HCT116 (cell line): ENCODE results near the gene IGFBP6. TPM values are rescaled to one million over a fixed set of nuclear protein-coding genes. Genes with fewer than 3 reads are reported as not detected.

Experiments used
- ATAC-seq: fragments of 200-7000 bp; cut with Tn5 transposase; 2 replicates; pipeline ENCODE4 v1.9.1; 2020; ENCODE audit warnings: mild to moderate bottlenecking, moderate library complexity
- BruUV-seq: library from RNA; stranded (reverse); fragments of 400-500 nt; replicated peaks from 2 replicates; lab custom pipeline; 2021; lab: Mats Ljungman, UMichigan
- CTCF ChIA-PET: fragments of 300-600 bp; sonication (Branson Sonifier 250); formaldehyde crosslinking; loops from one replicate; lab custom pipeline; 2021; ENCODE audit warnings: antibody characterized with exemption; lab: Charles Lee
- POLR2A ChIA-PET: fragments of 300-600, 350-600 bp; sonication (Branson Sonifier 250); formaldehyde crosslinking; loops from one replicate; lab custom pipeline; 2021; ENCODE audit warnings: antibody characterized with exemption; lab: Charles Lee
- RAD21 ChIA-PET, 2 experiments: fragments of 300-600 bp; sonication (Branson Sonifier 250); formaldehyde crosslinking; loops; one replicate each; lab custom pipeline; 2023; ENCODE audit warnings: low total read pairs in 2 of 2; ENCODE audit not compliant: uncharacterized antibody in 2 of 2, unreplicated experiment in 2 of 2, low non-redundant PET in 1 of 2; lab: Charles Lee
- DNase-seq: peaks from one replicate; pipeline ENCODE4 v3.0.0-alpha.2; 2010; ENCODE audit warnings: low read depth, low spot score
- H2AFZ ChIP-seq: fragments of 200-600 bp; shearing (Covaris generic), sonication (generic); 2 replicates; pipeline ENCODE4 v1.6.1; 2017; ENCODE audit warnings: low read depth, mixed run types, mixed read lengths, antibody characterized with exemption, low read length; ENCODE audit not compliant: poor library complexity, severe bottlenecking
- H3K27ac ChIP-seq: 2 replicates; pipeline ENCODE4 v1.5.1; 2012; ENCODE audit warnings: low read depth, low read length
- H3K27me3 ChIP-seq: fragments of 200-600 bp; sonication (generic); 2 replicates; pipeline ENCODE4 v1.6.1; 2016; ENCODE audit warnings: mixed run types, low read length, mixed read lengths; ENCODE audit not compliant: insufficient read depth
- H3K36me3 ChIP-seq, 2 experiments: fragments of 200-500 bp in 1 of 2; fragments of 200-600 bp in 1 of 2; sonication (Bioruptor generic) in 1 of 2; sonication (generic) in 1 of 2; 2 replicates each; pipeline versions ENCODE4 v1.5.1 to v1.6.1; 2014 to 2016; ENCODE audit warnings: low read length in 2 of 2, inconsistent platforms in 1 of 2, mixed read lengths in 1 of 2, mixed run types in 1 of 2; ENCODE audit not compliant: insufficient read depth in 2 of 2, control insufficient read depth in 1 of 2
- H3K4me1 ChIP-seq, 2 experiments: fragments of 200-600 bp in 1 of 2; sonication (generic) in 1 of 2; 2 replicates each; pipeline versions ENCODE4 v1.5.1 to v1.6.1; 2012 to 2017; ENCODE audit warnings: low read length in 2 of 2, inconsistent platforms in 1 of 2, mild to moderate bottlenecking in 1 of 2, mixed read lengths in 1 of 2, mixed run types in 1 of 2, moderate library complexity in 1 of 2; ENCODE audit not compliant: insufficient read depth in 2 of 2, control insufficient read depth in 1 of 2
- H3K4me2 ChIP-seq: fragments of 200-600 bp; sonication (generic); 2 replicates; pipeline ENCODE4 v1.6.1; 2017; ENCODE audit warnings: mixed run types, low read length, mixed read lengths
- H3K4me3 ChIP-seq, 2 experiments: fragments of 200-600 bp in 1 of 2; sonication (generic) in 1 of 2; replicated peaks in 1 of 2; 2 replicates each; pipeline ENCODE4 v1.5.1; 2011 to 2016; ENCODE audit warnings: low read length in 2 of 2, control low read depth in 1 of 2, low read depth in 1 of 2, mild to moderate bottlenecking in 1 of 2, mixed read lengths in 1 of 2, mixed run types in 1 of 2
- H3K79me2 ChIP-seq: fragments of 200-600 bp; sonication (generic); 2 replicates; pipeline ENCODE4 v1.6.1; 2017; ENCODE audit warnings: mild to moderate bottlenecking, mixed run types, low read length, moderate library complexity, mixed read lengths; ENCODE audit not compliant: insufficient read depth
- H3K9ac ChIP-seq: fragments of 200-600 bp; sonication (generic); 2 replicates; pipeline ENCODE4 v1.6.1; 2016; ENCODE audit warnings: low read length, mixed read lengths
- H3K9me2 ChIP-seq: fragments of 200-600 bp; sonication (generic), shearing (Covaris generic); 2 replicates; pipeline ENCODE4 v1.6.1; 2017; ENCODE audit warnings: mixed run types, mild to moderate bottlenecking, moderate library complexity; ENCODE audit not compliant: insufficient read depth
- H3K9me3 ChIP-seq, 2 experiments: fragments of 200-500 bp in 1 of 2; fragments of 200-600 bp in 1 of 2; sonication (Bioruptor generic) in 1 of 2; sonication (generic) in 1 of 2; 2 replicates each; pipeline ENCODE4 v1.6.1; 2014 to 2017; ENCODE audit warnings: low read length in 2 of 2, mixed read lengths in 2 of 2, inconsistent platforms in 1 of 2, low read depth in 1 of 2, mild to moderate bottlenecking in 1 of 2, mixed run types in 1 of 2, moderate library complexity in 1 of 2; ENCODE audit not compliant: control insufficient read depth in 1 of 2, insufficient read depth in 1 of 2
- H4K20me1 ChIP-seq: fragments of 200-600 bp; sonication (generic), shearing (Covaris generic); 2 replicates; pipeline ENCODE4 v1.6.1; 2017; ENCODE audit warnings: mixed run types, mild to moderate bottlenecking, moderate library complexity; ENCODE audit not compliant: insufficient read depth
- CBX3 ChIP-seq: IDR thresholded peaks from 2 replicates; pipeline ENCODE4 v1.6.1; 2012; ENCODE audit warnings: low read depth
- CEBPB ChIP-seq: IDR thresholded peaks from 2 replicates; pipeline ENCODE4 v1.6.1; 2012; ENCODE audit warnings: low read depth
- ELF1 ChIP-seq: IDR thresholded peaks from 2 replicates; pipeline ENCODE4 v1.6.1; 2012; ENCODE audit warnings: low read depth, borderline replicate concordance
- EZH2 ChIP-seq: fragments of 200-600 bp; sonication (generic); IDR thresholded peaks from 2 replicates; pipeline ENCODE4 v1.6.1; 2017; ENCODE audit warnings: antibody characterized with exemption, mixed run types
- EZH2phosphoT487 ChIP-seq: fragments of 200-600 bp; IDR thresholded peaks from 2 replicates; pipeline ENCODE4 v1.6.1; 2018; ENCODE audit warnings: antibody characterized with exemption, borderline replicate concordance
- JUND ChIP-seq: IDR thresholded peaks from 2 replicates; pipeline ENCODE4 v1.6.1; 2012
- POLR2A ChIP-seq: IDR thresholded peaks from 2 replicates; pipeline ENCODE4 v1.7.0; 2011; ENCODE audit warnings: borderline replicate concordance; ENCODE audit not compliant: insufficient read depth, insufficient read length; ENCODE audit errors: extremely low read depth
- RAD21 ChIP-seq: IDR thresholded peaks from 2 replicates; pipeline ENCODE4 v1.6.1; 2012; ENCODE audit warnings: low read depth, mild to moderate bottlenecking
- SIN3A ChIP-seq: IDR thresholded peaks from 2 replicates; pipeline ENCODE4 v1.6.1; 2012; ENCODE audit warnings: low read depth
- SRF ChIP-seq: IDR thresholded peaks from 2 replicates; pipeline ENCODE4 v1.6.1; 2012; ENCODE audit warnings: low read depth
- TCF7L2 ChIP-seq: IDR thresholded peaks from 2 replicates; pipeline ENCODE4 v1.7.0; 2011; ENCODE audit warnings: borderline replicate concordance, inconsistent platforms; ENCODE audit not compliant: insufficient read depth, insufficient read length; ENCODE audit errors: extremely low read depth
- YY1 ChIP-seq: IDR thresholded peaks from 2 replicates; pipeline ENCODE4 v1.6.1; 2011; ENCODE audit warnings: low read length, low read depth, moderate library complexity, mild to moderate bottlenecking; ENCODE audit not compliant: insufficient replicate concordance; ENCODE audit errors: extremely low read depth
- ZFX ChIP-seq: fragments of 450-650 bp; IDR thresholded peaks from 2 replicates; pipeline ENCODE4 v1.6.1; 2017
- ZNF274 ChIP-seq: fragments of 200-500 bp; sonication (Bioruptor generic); IDR thresholded peaks from 2 replicates; pipeline ENCODE4 v1.6.1; 2014; ENCODE audit warnings: mild to moderate bottlenecking, low read depth, low read length, inconsistent platforms
- intact Hi-C: fragments of 100-400 bp; cut with micrococcal nuclease; formaldehyde crosslinking; loops from 2 replicates; pipeline ENCODE4 v1.10.0; 2022
- total RNA-seq: library from RNA; stranded (reverse); gene quantifications from one replicate; pipeline ENCODE4 v1.2.1, GENCODE V29; 2021; ENCODE audit not compliant: unreplicated experiment
- TF ChIP-seq, protein P1 (sequence below): IDR thresholded peaks from 2 replicates; pipeline ENCODE4 v1.6.1; 2011; ENCODE audit warnings: mild to moderate bottlenecking, low read length, moderate library complexity; ENCODE audit not compliant: insufficient replicate concordance; ENCODE audit errors: extremely low read depth
- TF ChIP-seq, protein P2 (sequence below), 3 experiments: fragments of 200-600 bp in 1 of 3; sonication (generic) in 1 of 3; IDR thresholded peaks in 2 of 3; conservative IDR thresholded peaks in 1 of 3; 2 replicates each; pipeline ENCODE4 v1.5.1; 2012 to 2017; ENCODE audit warnings: low read depth in 2 of 3, low read length in 2 of 3, antibody characterized with exemption in 1 of 3, borderline replicate concordance in 1 of 3, control low read depth in 1 of 3, mild to moderate bottlenecking in 1 of 3, mixed read lengths in 1 of 3, mixed run types in 1 of 3, moderate library complexity in 1 of 3; ENCODE audit not compliant: insufficient read depth in 1 of 3
- TF ChIP-seq, protein P3 (sequence below): IDR thresholded peaks from 2 replicates; pipeline ENCODE4 v1.6.1; 2012
- TF ChIP-seq, protein P4 (sequence below): IDR thresholded peaks from 2 replicates; pipeline ENCODE4 v1.6.1; 2012; ENCODE audit warnings: low read depth

The IGFBP6 gene
- total RNA-seq, 1 experiment from 2014 or later, result 83.4 TPM

DNA sequence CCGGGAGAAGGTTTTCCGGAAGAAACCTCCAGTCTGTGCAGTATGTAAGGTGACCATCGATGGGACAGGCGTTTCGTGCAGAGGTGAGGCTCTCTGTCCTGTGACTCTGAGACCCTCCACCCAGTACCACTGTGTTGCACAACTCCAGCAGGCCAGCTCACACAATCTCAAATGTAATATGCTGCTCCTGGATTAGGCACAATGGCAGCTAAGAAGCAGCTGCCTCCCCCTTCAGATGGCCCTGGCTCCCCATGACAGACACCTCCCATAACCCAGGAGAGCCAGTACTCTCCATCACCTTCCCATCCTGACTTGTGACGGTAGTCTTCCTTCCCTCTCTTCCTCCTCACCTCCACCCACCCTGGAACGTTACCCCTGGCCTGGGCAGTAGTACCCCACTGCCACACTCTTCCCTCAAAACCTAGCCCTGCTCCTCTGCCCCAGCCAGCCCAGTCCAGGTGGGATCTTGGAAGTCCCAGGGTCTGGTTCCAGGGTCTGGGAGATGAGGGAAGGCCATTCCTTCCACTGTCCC lies 45.5 kb upstream of the IGFBP6 start:
- CTCF ChIA-PET, result interaction anchor here (0.7 to 2.0 kb wide), 4 partner anchors 10 to 167 kb away, joined by 3 to 5 read pairs (median 4); no protein-coding TSS in a partner anchor
- Histone ChIP-seq H3K4me3 (no peak overlapping the region), H3K79me2 (peaks cover 23% of the 10 kb centered on the region; the same call in 1 of the 2 replicates), H3K4me2 (peak overlapping the region; percentile 97), H2AFZ (no peak overlapping the region), H3K9ac (peak overlapping the region; percentile 75; the same call in 1 of the 2 replicates), H3K27me3 (no peaks in the 10 kb centered on the region), H3K4me1 (peaks cover 59 to 78% of the 10 kb centered on the region in 2 experiments), H3K9me3 (no peaks in the 10 kb centered on the region), H3K27ac (peak overlapping the region; percentile 91; the same call in 1 of the 2 replicates), H3K9me2 (no peaks in the 10 kb centered on the region), H4K20me1 (no peaks in the 10 kb centered on the region), H3K36me3 (no peaks in the 10 kb centered on the region)
- RAD21 ChIA-PET, result interaction anchor here in 1 of 2 experiments (1.3 kb wide), 1 partner anchor 46 kb away, joined by 3 read pairs; the partner anchor contains the start of gene IGFBP6
- POLR2A ChIA-PET, result no interaction called here
- BruUV-seq, result TSS peak; percentile 26
- TF ChIP-seq ZNF274, result no peak
- no peak for TF ChIP-seq POLR2A
- no peak for TF ChIP-seq CBX3
- TF ChIP-seq, protein P1, sequence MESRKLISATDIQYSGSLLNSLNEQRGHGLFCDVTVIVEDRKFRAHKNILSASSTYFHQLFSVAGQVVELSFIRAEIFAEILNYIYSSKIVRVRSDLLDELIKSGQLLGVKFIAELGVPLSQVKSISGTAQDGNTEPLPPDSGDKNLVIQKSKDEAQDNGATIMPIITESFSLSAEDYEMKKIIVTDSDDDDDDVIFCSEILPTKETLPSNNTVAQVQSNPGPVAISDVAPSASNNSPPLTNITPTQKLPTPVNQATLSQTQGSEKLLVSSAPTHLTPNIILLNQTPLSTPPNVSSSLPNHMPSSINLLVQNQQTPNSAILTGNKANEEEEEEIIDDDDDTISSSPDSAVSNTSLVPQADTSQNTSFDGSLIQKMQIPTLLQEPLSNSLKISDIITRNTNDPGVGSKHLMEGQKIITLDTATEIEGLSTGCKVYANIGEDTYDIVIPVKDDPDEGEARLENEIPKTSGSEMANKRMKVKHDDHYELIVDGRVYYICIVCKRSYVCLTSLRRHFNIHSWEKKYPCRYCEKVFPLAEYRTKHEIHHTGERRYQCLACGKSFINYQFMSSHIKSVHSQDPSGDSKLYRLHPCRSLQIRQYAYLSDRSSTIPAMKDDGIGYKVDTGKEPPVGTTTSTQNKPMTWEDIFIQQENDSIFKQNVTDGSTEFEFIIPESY, result no peak
- TF ChIP-seq EZH2phosphoT487, result no peak
- TF ChIP-seq JUND, result no peak
- no peak for TF ChIP-seq ELF1
- TF ChIP-seq CEBPB, result no peak
- TF ChIP-seq, protein P2, sequence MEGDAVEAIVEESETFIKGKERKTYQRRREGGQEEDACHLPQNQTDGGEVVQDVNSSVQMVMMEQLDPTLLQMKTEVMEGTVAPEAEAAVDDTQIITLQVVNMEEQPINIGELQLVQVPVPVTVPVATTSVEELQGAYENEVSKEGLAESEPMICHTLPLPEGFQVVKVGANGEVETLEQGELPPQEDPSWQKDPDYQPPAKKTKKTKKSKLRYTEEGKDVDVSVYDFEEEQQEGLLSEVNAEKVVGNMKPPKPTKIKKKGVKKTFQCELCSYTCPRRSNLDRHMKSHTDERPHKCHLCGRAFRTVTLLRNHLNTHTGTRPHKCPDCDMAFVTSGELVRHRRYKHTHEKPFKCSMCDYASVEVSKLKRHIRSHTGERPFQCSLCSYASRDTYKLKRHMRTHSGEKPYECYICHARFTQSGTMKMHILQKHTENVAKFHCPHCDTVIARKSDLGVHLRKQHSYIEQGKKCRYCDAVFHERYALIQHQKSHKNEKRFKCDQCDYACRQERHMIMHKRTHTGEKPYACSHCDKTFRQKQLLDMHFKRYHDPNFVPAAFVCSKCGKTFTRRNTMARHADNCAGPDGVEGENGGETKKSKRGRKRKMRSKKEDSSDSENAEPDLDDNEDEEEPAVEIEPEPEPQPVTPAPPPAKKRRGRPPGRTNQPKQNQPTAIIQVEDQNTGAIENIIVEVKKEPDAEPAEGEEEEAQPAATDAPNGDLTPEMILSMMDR (IDR thresholded peaks at IDR 0.05 in 2 of 3, conservative IDR thresholded peaks at IDR 0.05 in 1 of 3; ENCODE audit: borderline replicate concordance in 1 of 3, insufficient read depth in 1 of 3, low read depth in 2 of 3, low read length in 2 of 3), result no peak
- TF ChIP-seq, protein P3, sequence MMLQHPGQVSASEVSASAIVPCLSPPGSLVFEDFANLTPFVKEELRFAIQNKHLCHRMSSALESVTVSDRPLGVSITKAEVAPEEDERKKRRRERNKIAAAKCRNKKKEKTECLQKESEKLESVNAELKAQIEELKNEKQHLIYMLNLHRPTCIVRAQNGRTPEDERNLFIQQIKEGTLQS, result no peak
- TF ChIP-seq, protein P4, sequence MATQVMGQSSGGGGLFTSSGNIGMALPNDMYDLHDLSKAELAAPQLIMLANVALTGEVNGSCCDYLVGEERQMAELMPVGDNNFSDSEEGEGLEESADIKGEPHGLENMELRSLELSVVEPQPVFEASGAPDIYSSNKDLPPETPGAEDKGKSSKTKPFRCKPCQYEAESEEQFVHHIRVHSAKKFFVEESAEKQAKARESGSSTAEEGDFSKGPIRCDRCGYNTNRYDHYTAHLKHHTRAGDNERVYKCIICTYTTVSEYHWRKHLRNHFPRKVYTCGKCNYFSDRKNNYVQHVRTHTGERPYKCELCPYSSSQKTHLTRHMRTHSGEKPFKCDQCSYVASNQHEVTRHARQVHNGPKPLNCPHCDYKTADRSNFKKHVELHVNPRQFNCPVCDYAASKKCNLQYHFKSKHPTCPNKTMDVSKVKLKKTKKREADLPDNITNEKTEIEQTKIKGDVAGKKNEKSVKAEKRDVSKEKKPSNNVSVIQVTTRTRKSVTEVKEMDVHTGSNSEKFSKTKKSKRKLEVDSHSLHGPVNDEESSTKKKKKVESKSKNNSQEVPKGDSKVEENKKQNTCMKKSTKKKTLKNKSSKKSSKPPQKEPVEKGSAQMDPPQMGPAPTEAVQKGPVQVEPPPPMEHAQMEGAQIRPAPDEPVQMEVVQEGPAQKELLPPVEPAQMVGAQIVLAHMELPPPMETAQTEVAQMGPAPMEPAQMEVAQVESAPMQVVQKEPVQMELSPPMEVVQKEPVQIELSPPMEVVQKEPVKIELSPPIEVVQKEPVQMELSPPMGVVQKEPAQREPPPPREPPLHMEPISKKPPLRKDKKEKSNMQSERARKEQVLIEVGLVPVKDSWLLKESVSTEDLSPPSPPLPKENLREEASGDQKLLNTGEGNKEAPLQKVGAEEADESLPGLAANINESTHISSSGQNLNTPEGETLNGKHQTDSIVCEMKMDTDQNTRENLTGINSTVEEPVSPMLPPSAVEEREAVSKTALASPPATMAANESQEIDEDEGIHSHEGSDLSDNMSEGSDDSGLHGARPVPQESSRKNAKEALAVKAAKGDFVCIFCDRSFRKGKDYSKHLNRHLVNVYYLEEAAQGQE, result no peak
- no peak for TF ChIP-seq TCF7L2
- TF ChIP-seq RAD21, result no peak
- TF ChIP-seq EZH2, result no peak
- no peak for TF ChIP-seq SRF
- TF ChIP-seq SIN3A, result no peak
- no peak for TF ChIP-seq ZFX
- no peak for TF ChIP-seq YY1
- ATAC-seq (no peak), DNase-seq (no peak)
- intact Hi-C loops, result no loop called here
